ENCODE results near the gene ERICH6B. TPM values are rescaled to one million over a fixed set of nuclear protein-coding genes. Genes with fewer than 3 reads are reported as not detected.

ERICH6B gene
- total and polyA plus RNA-seq, 2 of the 8 experiments (the other 6 are each of a cell fraction or from before 2014, with no cell fraction given) = not detected

DNA sequence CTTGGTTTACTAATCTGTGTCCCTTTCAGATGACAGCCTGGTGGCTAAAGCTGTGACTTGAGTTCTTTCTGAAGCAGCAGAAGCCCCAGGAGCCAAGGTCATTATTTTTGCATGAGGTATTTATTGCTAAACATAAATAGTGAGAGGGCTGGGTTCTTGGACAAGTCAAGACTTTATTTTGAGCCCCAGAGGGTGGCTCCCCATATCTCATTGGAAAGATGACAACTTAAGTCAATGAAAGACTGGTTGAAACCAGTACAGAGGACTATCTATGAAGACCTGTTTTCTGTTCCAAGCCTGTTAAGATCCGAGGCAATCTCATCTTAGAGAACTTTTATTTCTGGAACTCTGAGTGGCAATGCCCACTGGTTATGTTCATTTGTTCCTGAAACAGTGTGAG is 14.4 kb upstream of the ERICH6B start:
- POLR2A ChIA-PET (ENCODE audit: partially characterized antibody) = no interaction called here
- H3K9me3 ChIP-seq (ENCODE audit: insufficient read depth in 2 of 2, low read depth in 1 of 2, low read length in 1 of 2) = no peaks in the 10 kb centered on the region
- no peak overlapping the region for H3K23ac ChIP-seq (ENCODE audit: insufficient read length)
- no peak overlapping the region for H3K4me2 ChIP-seq (ENCODE audit: insufficient read depth in 1 of 2, low read depth in 2 of 2, low read length in 2 of 2)
- H3K79me1 ChIP-seq (ENCODE audit: low read depth, low read length) = no peaks in the 10 kb centered on the region
- H4K91ac ChIP-seq (replicated peaks; ENCODE audit: insufficient read length, low read length) = no peak overlapping the region
- H3K27me3 ChIP-seq (replicated peaks in 1 of 4; ENCODE audit: control insufficient read depth in 3 of 4, extremely low read depth in 1 of 4, insufficient read depth in 3 of 4, low read length in 3 of 4) = no peaks in the 10 kb centered on the region
- no peak overlapping the region for H3K9ac ChIP-seq (replicated peaks in 1 of 4; ENCODE audit: extremely low read depth in 1 of 4, low read depth in 3 of 4, low read length in 3 of 4)
- H4K8ac ChIP-seq (ENCODE audit: extremely low read depth, insufficient read depth, low read length) = no peak overlapping the region
- no peak for FAIRE-seq
- no peak overlapping the region for H3K27ac ChIP-seq (ENCODE audit: low read depth, low read length)
- no peak overlapping the region for H3K18ac ChIP-seq (ENCODE audit: extremely low read depth, low read length)
- no peak overlapping the region for H3K14ac ChIP-seq (ENCODE audit: insufficient read length)
- H3K4me3 ChIP-seq (ENCODE audit: extremely low read depth in 1 of 4, insufficient read depth in 2 of 4, low read depth in 3 of 4, low read length in 4 of 4) = no peak overlapping the region
- CTCF ChIA-PET (ENCODE audit: partially characterized antibody) = interaction anchor here (1.0 to 12.5 kb wide), 4 partner anchors 55 to 99 kb away, joined by 3 to 170 read pairs (median 6); partner anchors contain the start of gene CBY2
- no peaks in the 10 kb centered on the region for H3K23me2 ChIP-seq (ENCODE audit: low read depth, low read length)
- H3K56ac ChIP-seq (replicated peaks; ENCODE audit: insufficient read length, low read depth, low read length) = no peak overlapping the region
- no peaks in the 10 kb centered on the region for H4K20me1 ChIP-seq (replicated peaks in 1 of 2; ENCODE audit: control insufficient read depth in 1 of 2, insufficient read depth in 2 of 2, low read length in 2 of 2)
- H2AK5ac ChIP-seq (ENCODE audit: low read depth, low read length) = no peak overlapping the region
- no peak for DNase-seq (ENCODE audit: low read depth in 1 of 2, low spot score in 2 of 2)
- no peak overlapping the region for H2BK12ac ChIP-seq (ENCODE audit: low read depth, low read length)
- H3K79me2 ChIP-seq (ENCODE audit: control insufficient read depth in 1 of 2, insufficient read depth in 2 of 2, low read length in 2 of 2) = no peaks in the 10 kb centered on the region
- no peak overlapping the region for H2BK20ac ChIP-seq (ENCODE audit: low read length)
- H2BK15ac ChIP-seq (ENCODE audit: low read length) = no peak overlapping the region
- no peak overlapping the region for H4K5ac ChIP-seq (ENCODE audit: insufficient read length, low read depth, low read length)
- 76% methylated on average over 1 of the region's 1 CpG; no CpG with 5 or more reads in 1 of the 2 experiments for WGBS, 2 experiments (ENCODE audit: extremely low coverage in 1 of 2, insufficient coverage in 1 of 2, insufficient read length in 1 of 2, insufficient replicate concordance in 2 of 2, low coverage in 1 of 2, low lambda C conversion rate in 2 of 2, missing lambda C conversion rate in 1 of 2)
- H2BK120ac ChIP-seq (replicated peaks; ENCODE audit: low read depth, low read length) = no peak overlapping the region
- no peaks in the 10 kb centered on the region for H3K36me3 ChIP-seq (ENCODE audit: control insufficient read depth in 2 of 4, insufficient read depth in 4 of 4, low read length in 3 of 4)
- H2BK5ac ChIP-seq (ENCODE audit: low read depth, low read length) = no peak overlapping the region
- no peak overlapping the region for H2AFZ ChIP-seq (ENCODE audit: low read length)
- peaks cover 0 to 6% (median 2%) of the 10 kb centered on the region in 4 experiments; a peak in 2 of 7 replicates for H3K4me1 ChIP-seq (replicated peaks in 1 of 4; ENCODE audit: control insufficient read depth in 3 of 4, insufficient read depth in 4 of 4, low read length in 3 of 4)
- no peak overlapping the region for H3K4ac ChIP-seq (replicated peaks; ENCODE audit: insufficient read length, low read depth, low read length)
- TF ChIP-seq NANOG (IDR thresholded peaks at IDR 0.05; ENCODE audit: insufficient read depth, low read depth, low read length, poor library complexity, severe bottlenecking) = no peak
- no peak for TF ChIP-seq SP2 (IDR thresholded peaks at IDR 0.05; ENCODE audit: low read length)
- no peak for TF ChIP-seq GABPA (IDR thresholded peaks at IDR 0.05; ENCODE audit: borderline replicate concordance, insufficient read depth, low read length)
- TF ChIP-seq PHF8 (conservative IDR thresholded peaks at IDR 0.05; ENCODE audit: low read depth, low read length) = no peak
- TF ChIP-seq, protein P1, sequence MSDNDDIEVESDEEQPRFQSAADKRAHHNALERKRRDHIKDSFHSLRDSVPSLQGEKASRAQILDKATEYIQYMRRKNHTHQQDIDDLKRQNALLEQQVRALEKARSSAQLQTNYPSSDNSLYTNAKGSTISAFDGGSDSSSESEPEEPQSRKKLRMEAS (IDR thresholded peaks at IDR 0.05) = no peak
- no peak for TF ChIP-seq CHD2 (IDR thresholded peaks at IDR 0.05; ENCODE audit: low read length)
- TF ChIP-seq YY1 (IDR thresholded peaks at IDR 0.05; ENCODE audit: low read depth, low read length) = no peak
- TF ChIP-seq RBBP5 (IDR thresholded peaks at IDR 0.05; ENCODE audit: borderline replicate concordance, low read depth, low read length) = no peak
- TF ChIP-seq TAF7 (optimal IDR thresholded peaks at IDR 0.05; ENCODE audit: borderline replicate concordance, low read depth, low read length) = no peak
- TF ChIP-seq CEBPB (IDR thresholded peaks at IDR 0.05; ENCODE audit: low read depth, low read length) = no peak
- no peak for TF ChIP-seq EZH2 (IDR thresholded peaks at IDR 0.05; ENCODE audit: low read depth, low read length, severe bottlenecking)
- TF ChIP-seq SIN3A (conservative IDR thresholded peaks at IDR 0.05 in 1 of 2, IDR thresholded peaks at IDR 0.05 in 1 of 2; ENCODE audit: low read depth in 1 of 2, low read length in 2 of 2) = no peak
- TF ChIP-seq KDM1A (IDR thresholded peaks at IDR 0.05; ENCODE audit: borderline replicate concordance, low read length) = no peak
- no peak for TF ChIP-seq CTBP2 (IDR thresholded peaks at IDR 0.05; ENCODE audit: borderline replicate concordance, insufficient read depth, insufficient read length, low read length)
